HUES64 (cell line): ENCODE measurements around the gene NMRK2. TPM values are rescaled to one million over a fixed set of nuclear protein-coding genes. Genes with fewer than 3 reads are reported as not detected.
"Not testable (repeated sequence)": the region's sequence is repeated elsewhere in the genome, so short reads cannot be mapped to it uniquely, and the experiment has no call there.

Source experiments
- H3K27ac ChIP-seq: 2 replicates; pipeline ENCODE4 v1.7.0; 2013; ENCODE audit warnings: low read depth, low read length, inconsistent platforms
- H3K27me3 ChIP-seq: 2 replicates; pipeline ENCODE4 v1.6.1; 2013; ENCODE audit warnings: mild to moderate bottlenecking, low read length; ENCODE audit not compliant: insufficient read depth
- H3K36me3 ChIP-seq: 2 replicates; pipeline ENCODE4 v1.6.1; 2013; ENCODE audit warnings: mild to moderate bottlenecking, low read length; ENCODE audit not compliant: insufficient read depth
- H3K4me1 ChIP-seq: 2 replicates; pipeline ENCODE4 v1.6.1; 2013; ENCODE audit warnings: mild to moderate bottlenecking, low read length, moderate library complexity; ENCODE audit not compliant: insufficient read depth
- H3K4me3 ChIP-seq: 2 replicates; pipeline ENCODE4 v1.5.1; 2013; ENCODE audit warnings: mild to moderate bottlenecking, low read length, moderate library complexity
- H3K9ac ChIP-seq: 2 replicates; pipeline ENCODE4 v1.6.1; 2013; ENCODE audit warnings: mild to moderate bottlenecking, low read depth, low read length
- H3K9me3 ChIP-seq: 2 replicates; pipeline ENCODE4 v1.6.1; 2013; ENCODE audit warnings: low read depth, low read length; ENCODE audit not compliant: insufficient read depth
- WGBS: fragments of 150-250, 120-280 bp; methylation state at CpG from one replicate; pipeline ENCODE4 v1.1.7; 2013; ENCODE audit warnings: missing lambda C conversion rate; 5-methylcytosine and 5-hydroxymethylcytosine counted together
- polyA plus RNA-seq, 2 experiments: library from polyadenylated mRNA; stranded (reverse); fragments of 50-300 nt; gene quantifications; one replicate each; pipeline ENCODE4 v1.2.3, GENCODE V29; 2013

The NMRK2 gene
- polyA plus RNA-seq (2013, experiment 1 of 2) = 40.9 TPM
- 38.4 TPM for polyA plus RNA-seq (2013, experiment 2 of 2)

- H3K9ac ChIP-seq = peak within 1 kb of the TSS; percentile 89
- peak within 1 kb of the TSS; percentile 98 for H3K27ac ChIP-seq
- H3K27me3 ChIP-seq = peaks cover 7% of the 10 kb centered on the region; the same call in 1 of the 2 replicates
- H3K4me3 ChIP-seq = peak within 1 kb of the TSS; percentile 83
- under 1% methylated on average over 51 of the region's 51 CpGs for WGBS
- no peaks in the 10 kb centered on the region for H3K4me1 ChIP-seq
- H3K9me3 ChIP-seq = no peaks in the 10 kb centered on the region
- 0 out of 2 replicates have a peak, but pooled peaks cover 3% of the 10 kb centered on the region for H3K36me3 ChIP-seq
Measured at GRCh38 chr19:3932931-3933810, at the start of gene NMRK2. TSS of gene NMRK2 (plus strand) at chr19:3933069. CDS start at chr19:3933672, 603 bp downstream.

- Histone ChIP-seq H3K4me3 (no peak overlapping the region), H3K27ac (no peak overlapping the region), H3K36me3 (peaks cover 19% of the 10 kb centered on the region), H3K27me3 (no peaks in the 10 kb centered on the region), H3K9me3 (no peaks in the 10 kb centered on the region), H3K9ac (no peak overlapping the region), H3K4me1 (no peaks in the 10 kb centered on the region)
- 93% methylated on average over 17 of the region's 17 CpGs for WGBS
Measured at GRCh38 chr19:3890591-3890990, 42.3 kb upstream of the NMRK2 start.

GRCh38 chr19:3893509-3894179 is 39.2 kb upstream of the NMRK2 start:
- Histone ChIP-seq H3K4me3 (no peak overlapping the region), H3K27me3 (no peaks in the 10 kb centered on the region), H3K27ac (no peak overlapping the region), H3K9ac (no peak overlapping the region), H3K9me3 (peaks cover 7% of the 10 kb centered on the region), H3K36me3 (peaks cover 16% of the 10 kb centered on the region), H3K4me1 (no peaks in the 10 kb centered on the region)
- 91% methylated on average over 12 of the region's 12 CpGs for WGBS

- H3K27ac ChIP-seq, H3K4me1 ChIP-seq, H3K9me3 ChIP-seq, H3K27me3 ChIP-seq, H3K4me3 ChIP-seq, H3K9ac ChIP-seq: not testable (repeated sequence)
- peaks cover 14% of the 10 kb centered on the region for H3K36me3 ChIP-seq
- 97% methylated on average over 5 of the region's 5 CpGs for WGBS
Measured at GRCh38 chr19:3894959-3895358, 37.9 kb upstream of the NMRK2 start.

GRCh38 chr19:3895788-3896187 is 37.1 kb upstream of the NMRK2 start:
- Histone ChIP-seq H3K4me1 (no peaks in the 10 kb centered on the region), H3K36me3 (peaks cover 12% of the 10 kb centered on the region), H3K27me3 (no peaks in the 10 kb centered on the region), H3K4me3 (no peak overlapping the region), H3K27ac (no peak overlapping the region), H3K9ac (no peak overlapping the region), H3K9me3 (peaks cover 7% of the 10 kb centered on the region)
- WGBS = 98% methylated on average over 5 of the region's 5 CpGs

- 94% methylated on average over 4 of the region's 4 CpGs for WGBS
- Histone ChIP-seq H3K27me3 (no peaks in the 10 kb centered on the region), H3K4me3 (no peak overlapping the region), H3K9ac (no peak overlapping the region), H3K36me3 (peaks cover 14% of the 10 kb centered on the region), H3K4me1 (no peaks in the 10 kb centered on the region), H3K27ac (no peak overlapping the region), H3K9me3 (peaks cover 7% of the 10 kb centered on the region)
Measured at GRCh38 chr19:3897936-3898335, 34.9 kb upstream of the NMRK2 start.

GRCh38 chr19:3898426-3898825 is 34.4 kb upstream of the NMRK2 start:
- WGBS = 91% methylated on average over 3 of the region's 3 CpGs
- Histone ChIP-seq H3K9me3 (peaks cover 7% of the 10 kb centered on the region), H3K4me1 (no peaks in the 10 kb centered on the region), H3K4me3 (no peak overlapping the region), H3K36me3 (peaks cover 14% of the 10 kb centered on the region), H3K9ac (no peak overlapping the region), H3K27ac (no peak overlapping the region), H3K27me3 (no peaks in the 10 kb centered on the region)

- H3K27ac ChIP-seq = no peak overlapping the region
Measured at GRCh38 chr19:3899531-3900294, 33.2 kb upstream of the NMRK2 start.

GRCh38 chr19:3902317-3902973 is 30.4 kb upstream of the NMRK2 start:
- Histone ChIP-seq H3K27ac (no peak overlapping the region), H3K4me3 (no peak overlapping the region), H3K9me3 (peaks cover 7% of the 10 kb centered on the region), H3K4me1 (no peaks in the 10 kb centered on the region), H3K27me3 (no peaks in the 10 kb centered on the region), H3K9ac (no peak overlapping the region), H3K36me3 (peaks cover 34% of the 10 kb centered on the region)
- 90% methylated on average over 15 of the region's 15 CpGs for WGBS

More at GRCh38 chr19:3899531-3900294, 33.2 kb upstream of the NMRK2 start:
- H3K27me3 ChIP-seq = no peaks in the 10 kb centered on the region
- no peaks in the 10 kb centered on the region for H3K4me1 ChIP-seq
- WGBS = 92% methylated on average over 18 of the region's 18 CpGs
- peaks cover 7% of the 10 kb centered on the region for H3K9me3 ChIP-seq
- no peak overlapping the region for H3K4me3 ChIP-seq
- H3K9ac ChIP-seq = no peak overlapping the region
- peaks cover 19% of the 10 kb centered on the region for H3K36me3 ChIP-seq

GRCh38 chr19:3904233-3904632 is 28.6 kb upstream of the NMRK2 start:
- Histone ChIP-seq H3K9me3 (no peaks in the 10 kb centered on the region), H3K27me3 (no peaks in the 10 kb centered on the region), H3K4me1 (no peaks in the 10 kb centered on the region), H3K36me3 (peaks cover 30% of the 10 kb centered on the region), H3K4me3 (no peak overlapping the region), H3K9ac (no peak overlapping the region), H3K27ac (no peak overlapping the region)
- WGBS = 94% methylated on average over 7 of the region's 8 CpGs
